ENCODE data around the gene PCDHA5. TPM values are rescaled to one million over a fixed set of nuclear protein-coding genes. Genes with fewer than 3 reads are reported as not detected.

The PCDHA5 gene
- total and polyA plus RNA-seq, 2 of the 13 experiments (the other 11 are each of a cell fraction or from before 2014, with no cell fraction given), result not detected

- no peak overlapping the region for H3K9ac ChIP-seq (ENCODE audit: insufficient read depth, low read depth, low read length)
- no peak for FAIRE-seq
- no peaks in the 10 kb centered on the region for H3K79me2 ChIP-seq (ENCODE audit: insufficient read depth, low read length)
- no peaks in the 10 kb centered on the region for H3K27me3 ChIP-seq (ENCODE audit: control insufficient read depth in 1 of 2, insufficient read depth in 2 of 2, low read length in 2 of 2)
- POLR2A ChIA-PET, result no interaction called here
- TF ChIP-seq FOXJ3 (CRISPR knock-in tag; IDR thresholded peaks at IDR 0.05; ENCODE audit: borderline replicate concordance), result no peak
- no peak for TF ChIP-seq ZNF7 (CRISPR knock-in tag; IDR thresholded peaks at IDR 0.05)
- TF ChIP-seq ZNF552 (CRISPR knock-in tag; IDR thresholded peaks at IDR 0.05; ENCODE audit: borderline replicate concordance), result no peak
- no peak for TF ChIP-seq MTA1 (CRISPR knock-in tag; IDR thresholded peaks at IDR 0.05; ENCODE audit: borderline replicate concordance)
- TF ChIP-seq ZBTB44 (CRISPR knock-in tag; IDR thresholded peaks at IDR 0.05), result no peak
- TF ChIP-seq ZNF296 (CRISPR knock-in tag; conservative IDR thresholded peaks at IDR 0.05), result no peak
- H3K9me3 ChIP-seq (ENCODE audit: low read length), result no peaks in the 10 kb centered on the region
- H3K27ac ChIP-seq (ENCODE audit: extremely low read length, insufficient read depth, low read length), result no peak overlapping the region
- ATAC-seq, result no peak
- no peak for DNase-seq (ENCODE audit: low spot score)
- intact Hi-C loops (cut with micrococcal nuclease; ENCODE audit: unreplicated experiment), result no loop called here
- 80% methylated on average over 62 of the region's 87 CpGs for WGBS (ENCODE audit: low lambda C conversion rate)
- no peak overlapping the region for H2AFZ ChIP-seq (ENCODE audit: low read length)
- no peaks in the 10 kb centered on the region for H3K36me3 ChIP-seq (replicated peaks in 1 of 2; ENCODE audit: control insufficient read depth in 1 of 2, insufficient read depth in 2 of 2, low read length in 2 of 2)
- no peak overlapping the region for H3K4me3 ChIP-seq (replicated peaks in 1 of 3; ENCODE audit: insufficient read depth in 1 of 3, low read depth in 2 of 3, low read length in 3 of 3)
- no peaks in the 10 kb centered on the region for H4K20me1 ChIP-seq (ENCODE audit: insufficient read depth, low read length)
- CTCF ChIA-PET (ENCODE audit: low intra/inter-chr PET ratio, low total read pairs), result no interaction called here
- BruUV-seq (replicated peaks), result no TSS peak
- H3K4me1 ChIP-seq (ENCODE audit: insufficient read depth, low read length), result no peaks in the 10 kb centered on the region
- no peak overlapping the region for H3K4me2 ChIP-seq (ENCODE audit: low read depth, low read length)
- in situ Hi-C loops (cut with HindIII; ENCODE audit: extremely low pct_ligation_motif_present, low pct_unique_long_range_greater_than_20kb), result no loop called here
Observed at GRCh38 chr5:140842798-140843733, 21.7 kb downstream of the PCDHA5 start.
